HG03095 (cell line): ENCODE data around the gene SIGLEC15.
"Not testable (repeated sequence)": the region's sequence is repeated elsewhere in the genome, so short reads cannot be mapped to it uniquely, and the experiment has no call there.

Experiments used
- ATAC-seq: cut with Tn5 transposase; IDR thresholded peaks from one replicate; pipeline ENCODE4 v1.9.1; 2021; ENCODE audit warnings: moderate library complexity; ENCODE audit not compliant: unreplicated experiment

SIGLEC15 gene

GRCh38 chr18:45843019-45843418, 17.5 kb downstream of the SIGLEC15 start:
- ATAC-seq = no peak

- no peak for ATAC-seq
Measured at GRCh38 chr18:45844938-45845337, 19.5 kb downstream of the SIGLEC15 start.

- ATAC-seq = no peak
Measured at GRCh38 chr18:45845410-45845809, 19.9 kb downstream of the SIGLEC15 start.

GRCh38 chr18:45847119-45847518, 21.6 kb downstream of the SIGLEC15 start:
- ATAC-seq = no peak

GRCh38 chr18:45848643-45849042, 23.2 kb downstream of the SIGLEC15 start:
- not testable (repeated sequence) for ATAC-seq

DNA sequence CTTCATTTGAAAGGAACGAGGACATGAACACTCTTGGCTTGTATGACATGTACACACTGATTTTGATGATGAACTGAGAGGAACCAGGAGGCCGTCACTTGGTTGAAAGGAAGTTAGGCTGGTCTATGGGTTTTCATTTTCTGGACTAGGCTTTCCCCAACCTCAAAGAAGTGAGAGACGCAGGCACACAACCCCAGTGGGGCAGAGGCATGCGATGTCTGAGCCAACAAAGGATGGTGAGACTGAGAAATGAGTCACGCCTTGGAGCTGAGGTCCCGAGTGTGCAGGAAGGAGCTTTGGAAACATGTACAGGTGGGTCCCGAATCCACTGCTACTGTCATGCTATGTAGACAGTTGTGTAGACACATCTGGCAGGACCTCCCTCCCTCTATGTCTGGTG, 24.1 kb downstream of the SIGLEC15 start:
- no peak for ATAC-seq

DNA sequence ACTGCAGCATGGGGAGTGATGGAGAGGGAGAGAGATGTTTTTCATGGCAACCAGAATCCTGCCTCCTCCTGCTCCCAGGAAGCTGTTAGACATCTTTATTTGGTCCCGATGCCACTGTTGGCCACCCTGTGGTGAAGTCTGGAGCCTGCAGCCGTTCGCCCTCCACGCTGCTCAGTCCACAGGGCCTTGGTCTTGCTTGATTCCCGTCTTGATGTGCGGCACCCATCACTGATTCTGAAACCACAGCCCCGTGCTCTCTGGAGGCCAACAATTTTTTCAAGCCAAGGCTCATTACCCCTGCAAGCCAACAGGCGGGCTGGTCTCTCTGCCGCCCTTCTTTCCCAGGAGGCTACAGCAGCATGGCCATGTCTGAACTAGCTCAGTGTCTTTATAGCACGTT, 24.5 kb downstream of the SIGLEC15 start:
- no peak for ATAC-seq

GRCh38 chr18:45851161-45851925, 25.9 kb downstream of the SIGLEC15 start:
- ATAC-seq = no peak

GRCh38 chr18:45852631-45853030, 27.2 kb downstream of the SIGLEC15 start:
- no peak for ATAC-seq

- ATAC-seq = no peak
Measured at GRCh38 chr18:45854036-45854586, 28.6 kb downstream of the SIGLEC15 start.

GRCh38 chr18:45856531-45856930, 31.1 kb downstream of the SIGLEC15 start:
- no peak for ATAC-seq

GRCh38 chr18:45859334-45859733, 33.9 kb downstream of the SIGLEC15 start:
- no peak for ATAC-seq

DNA sequence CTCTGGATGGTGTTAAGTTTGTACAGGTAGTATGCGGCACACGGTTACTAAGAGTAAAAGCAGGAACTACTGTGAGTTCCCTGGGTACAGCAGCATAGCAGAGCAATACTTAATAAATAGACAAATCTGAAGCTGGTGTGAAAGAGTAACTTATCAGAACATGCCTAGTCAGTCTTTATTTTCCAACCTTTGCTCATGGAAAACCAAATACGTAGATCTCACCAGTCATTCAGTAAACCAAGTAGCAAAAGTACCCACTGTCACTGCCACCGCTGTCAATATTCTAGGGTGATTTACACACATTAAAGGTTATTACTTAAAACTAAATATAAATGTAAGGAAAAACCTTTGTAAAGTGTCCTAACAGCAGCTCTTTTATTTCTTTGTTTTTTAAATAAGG, 35.0 kb downstream of the SIGLEC15 start:
- ATAC-seq = no peak

GRCh38 chr18:45860971-45861370, 35.5 kb downstream of the SIGLEC15 start:
- ATAC-seq = no peak

DNA sequence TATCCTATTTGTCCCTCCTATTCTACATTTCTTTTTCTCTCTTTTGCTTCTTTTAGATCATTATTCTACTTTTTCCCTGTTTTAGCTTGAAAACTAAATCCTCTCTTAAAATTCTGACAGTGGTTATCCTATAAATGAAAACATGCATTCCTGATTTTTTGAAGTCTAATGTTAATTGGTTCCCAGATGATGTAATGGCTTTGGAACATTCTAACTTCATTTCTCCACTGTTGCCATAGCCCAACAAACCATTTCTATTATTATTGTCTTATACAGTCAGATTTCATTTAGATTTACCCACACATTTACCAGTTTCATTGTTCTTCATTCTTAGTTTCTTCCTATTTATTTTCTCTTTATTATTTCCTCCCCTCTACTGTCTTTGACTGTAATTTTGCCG, 36.5 kb downstream of the SIGLEC15 start:
- ATAC-seq = no peak

DNA sequence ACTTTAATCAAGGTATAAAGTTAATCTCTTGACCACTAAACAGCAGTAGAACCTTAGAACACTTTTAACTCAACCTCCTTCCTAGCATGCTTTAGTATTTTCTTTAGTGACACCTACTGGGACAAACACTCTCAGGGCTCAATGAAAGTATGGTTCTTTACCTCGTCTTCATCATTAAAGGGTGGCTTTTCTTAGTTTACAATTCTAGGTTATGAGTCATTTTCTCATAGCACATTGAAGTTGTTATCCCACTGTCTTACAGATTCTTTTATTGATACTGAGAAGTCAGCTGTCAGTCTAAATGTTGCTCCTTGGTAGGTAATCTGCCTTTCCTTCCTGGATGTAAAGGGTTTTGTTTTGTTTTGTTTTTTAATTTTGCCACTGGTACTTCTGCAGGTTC, 38.0 kb downstream of the SIGLEC15 start:
- no peak for ATAC-seq

- no peak for ATAC-seq
Measured at GRCh38 chr18:45864081-45864480, 38.6 kb downstream of the SIGLEC15 start.

DNA sequence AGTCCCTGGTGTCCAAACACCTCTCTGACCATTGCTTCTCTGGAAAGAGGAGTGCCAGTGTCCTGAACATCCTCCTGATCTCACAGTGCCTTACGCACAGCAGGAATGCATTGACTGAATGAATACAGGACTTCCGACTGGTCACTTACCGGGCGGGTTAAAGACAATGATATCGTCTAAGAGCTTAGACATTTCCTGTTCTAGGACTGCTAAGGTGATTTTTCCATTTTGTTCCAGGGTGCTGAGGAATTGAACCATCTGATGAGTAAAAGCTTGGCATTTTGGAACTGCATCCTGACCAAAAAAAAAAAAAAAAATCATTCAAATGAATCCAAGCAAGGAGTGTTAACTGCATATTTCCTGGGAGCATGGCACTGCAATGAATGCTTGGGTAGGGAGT, 40.0 kb downstream of the SIGLEC15 start:
- ATAC-seq = no peak

- no peak for ATAC-seq
Measured at GRCh38 chr18:45870419-45870818, 44.9 kb downstream of the SIGLEC15 start.

GRCh38 chr18:45871431-45872084, 46.1 kb downstream of the SIGLEC15 start:
- no peak for ATAC-seq

- peak; percentile 85 for ATAC-seq
Measured at GRCh38 chr18:45874491-45875184, 49.2 kb downstream of the SIGLEC15 start.

DNA sequence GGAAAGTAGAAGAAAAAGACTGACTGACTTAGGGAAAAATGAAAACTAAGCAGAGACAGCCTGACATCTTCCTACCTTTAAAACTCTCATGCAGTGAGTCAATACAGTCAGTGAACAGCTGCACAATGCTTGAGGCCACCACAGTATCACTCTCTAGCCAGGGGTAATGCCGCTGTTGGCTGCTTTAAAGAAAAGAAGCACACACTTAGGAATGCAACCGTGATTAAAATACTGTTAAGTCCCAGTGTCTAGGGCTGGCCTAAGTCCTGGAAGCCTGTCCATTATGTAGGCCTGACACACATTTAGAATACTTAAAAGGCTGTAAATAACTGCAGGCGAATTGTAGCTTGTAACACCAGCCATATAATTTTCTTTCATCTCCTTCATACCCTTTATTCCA, 50.7 kb downstream of the SIGLEC15 start:
- no peak for ATAC-seq
